M059J (cell line): ENCODE measurements around the gene PITRM1. TPM values are rescaled to one million over a fixed set of nuclear protein-coding genes. Genes with fewer than 3 reads are reported as not detected.

ENCODE experiments used
- DNase-seq: peaks from one replicate; pipeline ENCODE4 v3.0.0-alpha.2; 2012; ENCODE audit warnings: low read depth
- total RNA-seq: library from RNA; depleted of rRNA; stranded (reverse); fragments of >200 nt; shearing (Covaris generic); gene quantifications from 2 replicates; pipeline ENCODE4 v1.2.3, GENCODE V29; 2014

PITRM1 gene
- total RNA-seq, 1 experiment from 2014 or later: 57.4 TPM

- DNase-seq: no peak
These were observed 5.9 kb downstream of the PITRM1 start for GRCh38 chr10:3166496-3167290.

- no peak for DNase-seq
These were observed 7.4 kb downstream of the PITRM1 start for GRCh38 chr10:3165196-3165595.

GRCh38 chr10:3163879-3164278 lies 8.7 kb downstream of the PITRM1 start:
- DNase-seq: no peak

- DNase-seq: no peak
These were observed 10.0 kb downstream of the PITRM1 start for GRCh38 chr10:3162533-3162932.

- no peak for DNase-seq
These were observed 13.4 kb downstream of the PITRM1 start for GRCh38 chr10:3159152-3159551.

GRCh38 chr10:3154666-3155065 lies 17.9 kb downstream of the PITRM1 start:
- no peak for DNase-seq

- DNase-seq: no peak
These were observed 20.0 kb downstream of the PITRM1 start for GRCh38 chr10:3152566-3152935.

GRCh38 chr10:3151889-3152565 lies 20.6 kb downstream of the PITRM1 start:
- DNase-seq: no peak

- no peak for DNase-seq
These were observed 21.6 kb downstream of the PITRM1 start for GRCh38 chr10:3150961-3151360.

GRCh38 chr10:3150366-3150765 lies 22.2 kb downstream of the PITRM1 start:
- no peak for DNase-seq

- DNase-seq: no peak
These were observed 22.7 kb downstream of the PITRM1 start for GRCh38 chr10:3149918-3150317.

GRCh38 chr10:3148994-3149393 lies 23.6 kb downstream of the PITRM1 start:
- DNase-seq: no peak

GRCh38 chr10:3148041-3148440 lies 24.5 kb downstream of the PITRM1 start:
- DNase-seq: no peak

- DNase-seq: no peak
These were observed 25.3 kb downstream of the PITRM1 start for GRCh38 chr10:3147117-3147820.

- DNase-seq: no peak
These were observed 26.3 kb downstream of the PITRM1 start for GRCh38 chr10:3146289-3146688.

- no peak for DNase-seq
These were observed 27.2 kb downstream of the PITRM1 start for GRCh38 chr10:3145366-3145765.

- DNase-seq: no peak
These were observed 28.7 kb downstream of the PITRM1 start for GRCh38 chr10:3143791-3144434.

- no peak for DNase-seq
These were observed 29.2 kb downstream of the PITRM1 start for GRCh38 chr10:3143366-3143765.

GRCh38 chr10:3142146-3142875 lies 30.3 kb downstream of the PITRM1 start:
- DNase-seq: no peak

GRCh38 chr10:3141351-3142005 lies 31.1 kb downstream of the PITRM1 start:
- DNase-seq: no peak

- DNase-seq: no peak
These were observed 32.3 kb downstream of the PITRM1 start for GRCh38 chr10:3140280-3140679.
